ENCODE results near the gene SPNS2.
A peak's percentile ranks its signal among the peaks of the same experiment; 100 is the strongest.

Gene SPNS2

DNA sequence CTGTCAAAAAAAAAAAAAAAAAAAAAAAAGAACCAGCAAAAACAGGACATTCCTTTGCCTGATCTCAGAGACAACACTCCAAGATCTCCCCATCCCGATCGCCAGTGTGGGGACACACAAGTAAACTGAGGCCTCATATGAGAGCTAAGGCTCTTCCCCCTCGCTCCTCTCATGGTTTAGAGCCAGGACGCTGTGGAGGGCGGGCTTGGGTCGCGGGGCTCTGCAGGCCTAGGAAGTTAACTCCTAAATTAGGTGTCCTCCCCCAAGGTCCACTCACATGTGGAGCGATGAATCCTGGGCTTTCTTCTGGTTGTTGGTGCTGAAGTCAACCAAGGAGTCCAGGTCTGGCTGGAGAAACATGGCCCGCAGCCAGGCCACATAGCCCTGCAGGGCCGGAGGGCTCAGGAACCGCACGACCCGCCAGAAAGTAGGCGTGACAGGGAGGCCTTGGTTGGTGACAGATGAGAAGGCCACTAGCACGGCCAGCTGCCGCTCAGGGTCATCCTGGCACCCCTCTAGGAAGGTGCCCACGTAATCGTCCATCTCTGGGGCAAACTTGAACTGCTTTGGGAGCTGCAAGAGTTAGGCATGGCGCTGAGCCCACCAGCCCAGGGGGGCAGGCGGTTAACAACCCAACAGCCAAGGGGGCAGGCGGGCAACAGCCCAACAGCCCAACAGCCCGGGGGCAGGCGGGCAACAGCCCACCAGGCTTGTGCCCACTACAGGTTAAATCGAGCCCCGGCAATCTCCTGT, 51.3 kb downstream of the SPNS2 start:
- DNase-seq (ENCODE audit: low read depth in 3 of 3), result no peak

GRCh38 chr17:4550534-4551039, 51.9 kb downstream of the SPNS2 start:
- DNase-seq (ENCODE audit: low read depth in 3 of 3), result no peak

GRCh38 chr17:4551141-4551540, 52.5 kb downstream of the SPNS2 start:
- no peak for DNase-seq (ENCODE audit: low read depth in 3 of 3)

DNA sequence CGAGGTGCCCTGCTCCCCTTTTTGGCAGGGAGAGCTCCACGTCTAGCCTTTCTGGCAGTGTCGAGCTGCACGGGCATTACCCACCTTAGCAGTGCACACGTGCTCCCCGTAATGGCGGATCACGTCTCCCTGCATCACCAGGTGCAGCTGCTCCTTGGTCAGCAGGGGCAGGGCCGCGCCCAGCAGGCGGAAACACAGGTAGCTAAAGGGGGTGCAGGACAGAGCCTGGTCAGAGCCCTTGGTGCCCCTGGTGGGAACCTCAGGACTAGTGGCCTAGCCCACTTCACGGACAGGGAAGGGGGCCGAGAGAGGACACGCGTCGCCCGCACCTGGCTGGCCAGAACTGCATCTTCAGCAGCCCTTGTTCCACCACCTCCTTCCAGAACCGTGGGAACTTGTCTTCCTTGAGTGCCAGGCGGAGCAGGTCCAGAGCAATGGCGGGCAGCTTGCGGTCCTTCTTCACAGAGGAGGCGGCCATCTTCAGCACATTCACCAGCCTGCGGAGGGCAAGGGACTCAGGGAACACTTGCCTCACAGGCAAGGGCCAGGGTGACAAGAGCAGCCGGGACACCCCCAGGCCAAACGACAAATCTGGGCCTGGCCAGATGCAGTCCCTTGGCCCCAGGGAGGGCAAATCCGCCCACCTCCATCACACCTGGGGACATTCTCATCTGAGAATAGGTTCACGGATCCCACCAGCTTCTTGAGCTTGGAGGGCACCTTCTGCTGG, 53.3 kb downstream of the SPNS2 start:
- DNase-seq (ENCODE audit: low read depth in 3 of 3), result no peak

DNA sequence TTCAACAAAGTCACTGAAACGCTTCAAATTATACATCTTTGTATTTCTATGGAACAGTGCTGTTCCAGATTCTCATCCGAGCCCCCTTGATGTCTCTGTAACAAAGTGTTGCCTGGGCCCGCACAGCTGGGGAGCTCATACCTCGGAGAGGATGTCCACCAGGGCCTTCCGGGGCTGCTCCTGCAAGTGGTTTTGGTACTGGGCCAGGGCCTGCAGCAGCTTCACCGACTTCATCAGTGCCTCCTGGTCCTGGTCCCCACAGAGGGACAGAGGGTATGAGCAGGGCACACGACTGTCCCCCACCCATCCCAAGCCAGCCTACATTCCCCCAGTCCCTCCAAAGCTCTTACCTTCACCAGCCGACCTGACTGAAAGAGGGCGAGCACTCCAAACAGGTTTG, 55.0 kb downstream of the SPNS2 start:
- DNase-seq (ENCODE audit: low read depth in 3 of 3), result no peak

DNA sequence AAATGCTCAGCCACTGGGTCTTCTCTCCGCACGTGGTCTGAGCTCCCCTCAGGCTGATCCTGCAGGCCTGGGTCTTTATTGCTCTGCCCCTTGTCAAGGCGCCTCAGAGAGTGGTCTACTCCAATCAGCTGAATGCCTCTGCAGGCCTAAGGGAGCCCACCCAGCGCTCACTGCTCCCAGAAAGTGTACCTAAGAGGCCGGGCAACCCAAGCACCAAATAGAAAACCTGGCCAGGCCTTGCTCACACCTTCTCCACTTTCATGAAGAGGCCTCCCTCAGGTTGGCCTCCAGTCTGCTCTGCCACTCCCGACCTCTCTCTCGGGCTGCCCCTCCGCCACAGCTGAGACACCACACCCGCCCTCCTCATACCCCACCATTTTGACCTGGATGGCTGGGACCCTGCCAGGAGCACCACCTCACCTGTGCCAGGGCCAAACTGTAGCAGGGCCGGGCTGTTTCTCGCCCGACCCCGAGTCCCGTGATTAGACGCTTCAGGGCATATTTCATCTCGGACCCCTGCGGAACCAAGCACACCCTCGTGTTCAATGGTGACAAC, 55.8 kb downstream of the SPNS2 start:
- DNase-seq (ENCODE audit: low read depth in 3 of 3), result no peak

- peak; percentile 95 to 98 (median 97) for DNase-seq (ENCODE audit: low read depth in 3 of 3)
Observed at GRCh38 chr17:4554997-4555799, 56.5 kb downstream of the SPNS2 start, which contains the start of gene MYBBP1A. Gene MYBBP1A (minus strand): TSS chr17:4555384. CDS start chr17:4555324, 60 bp downstream.

DNA sequence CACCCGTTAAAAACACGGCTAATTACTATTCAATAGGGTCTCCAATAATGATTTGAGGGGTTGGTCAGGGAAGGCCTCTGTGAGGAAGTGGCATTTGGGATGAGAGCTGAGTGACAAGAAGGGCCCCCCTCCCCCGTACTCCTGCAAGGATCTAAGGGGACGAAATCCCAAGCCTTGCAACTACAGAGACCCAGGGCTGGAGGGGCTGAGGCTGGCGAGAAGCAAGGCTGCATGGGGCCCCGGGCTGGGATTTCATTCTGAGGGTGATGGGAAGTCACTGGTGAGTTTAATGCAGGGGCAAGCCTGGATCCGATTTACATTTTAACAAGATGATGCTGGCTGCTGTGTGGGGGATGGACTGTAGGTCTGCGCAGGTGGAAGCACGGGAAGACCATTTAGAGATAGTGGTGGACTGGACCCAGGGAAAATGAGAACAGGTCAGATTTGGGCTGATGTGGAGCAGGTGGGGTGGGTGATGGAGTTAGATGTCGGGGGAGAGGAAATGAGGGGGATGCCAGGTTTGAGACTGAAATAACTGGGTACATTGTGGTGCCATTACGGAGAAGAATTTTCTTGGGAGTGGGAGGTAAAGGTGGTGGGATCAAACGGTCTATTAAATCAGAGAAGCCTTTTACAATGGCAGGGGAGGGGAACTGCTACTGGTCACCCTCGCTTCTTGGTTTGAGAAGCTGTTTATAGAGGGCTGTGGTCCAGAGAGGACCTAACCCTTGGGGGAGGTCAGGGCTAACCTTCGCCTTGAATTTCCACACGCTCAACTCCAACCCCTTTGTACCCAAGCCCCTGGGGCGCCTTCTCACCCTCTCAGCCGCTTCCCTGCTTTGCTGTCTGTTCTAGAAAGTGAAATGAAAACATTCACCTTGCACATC, 57.4 kb downstream of the SPNS2 start:
- DNase-seq (ENCODE audit: low read depth in 3 of 3), result no peak

DNA sequence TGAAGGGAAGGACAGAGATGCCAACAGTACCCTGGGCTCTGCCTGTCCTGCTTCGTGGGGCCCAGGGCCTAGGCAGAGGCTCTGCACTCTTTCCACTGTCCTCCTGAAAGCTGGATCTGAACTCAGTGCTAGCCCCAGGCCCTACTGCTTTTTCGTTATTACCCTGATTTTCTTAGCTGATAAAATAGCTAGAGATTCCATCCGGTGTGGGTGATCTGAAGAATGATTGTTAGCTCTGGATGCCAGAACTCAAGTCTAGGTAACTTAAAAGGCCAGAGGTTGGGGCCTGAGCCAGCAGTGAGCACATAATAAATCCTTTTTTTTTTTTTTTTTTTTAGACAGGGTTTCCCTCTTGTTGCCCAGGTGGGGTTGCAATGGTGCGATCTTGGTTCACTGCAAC, 58.3 kb downstream of the SPNS2 start:
- no peak for DNase-seq (ENCODE audit: low read depth in 3 of 3)

DNA sequence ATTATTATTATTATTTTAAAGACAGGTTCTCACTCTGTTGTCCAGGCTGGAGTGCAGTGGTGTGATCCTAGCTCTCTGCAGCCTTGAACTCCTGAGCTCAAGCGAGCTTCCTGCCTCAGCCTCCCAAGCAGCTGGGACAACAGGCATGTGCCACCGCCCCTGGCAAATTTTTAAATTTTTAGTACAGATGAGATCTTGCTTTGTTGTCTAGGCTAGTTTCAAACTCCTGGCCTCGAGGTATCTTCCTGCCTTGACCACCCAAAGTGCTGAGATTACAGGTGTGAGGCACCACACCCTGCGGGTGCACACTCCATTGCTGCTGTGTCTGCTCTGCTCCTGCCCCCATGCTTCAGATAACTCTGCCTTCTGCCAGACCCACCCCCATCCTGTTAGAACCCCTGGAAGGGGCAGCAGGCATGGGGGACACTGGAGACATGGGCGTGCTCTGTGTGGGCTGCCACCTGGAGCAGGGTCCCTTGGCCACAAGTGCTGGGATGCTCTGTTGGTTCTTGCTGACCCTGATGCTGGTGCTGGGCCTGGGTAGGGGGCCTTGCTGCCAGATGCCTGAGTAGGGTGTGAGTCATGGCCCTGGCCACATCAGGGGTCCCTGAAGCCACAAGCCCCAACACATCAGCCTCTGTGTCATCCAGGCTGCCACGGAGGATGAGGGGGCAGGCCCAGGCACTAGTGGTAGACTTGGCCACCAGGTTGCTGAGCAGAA, 59.1 kb downstream of the SPNS2 start:
- DNase-seq (ENCODE audit: low read depth in 3 of 3), result no peak

DNA sequence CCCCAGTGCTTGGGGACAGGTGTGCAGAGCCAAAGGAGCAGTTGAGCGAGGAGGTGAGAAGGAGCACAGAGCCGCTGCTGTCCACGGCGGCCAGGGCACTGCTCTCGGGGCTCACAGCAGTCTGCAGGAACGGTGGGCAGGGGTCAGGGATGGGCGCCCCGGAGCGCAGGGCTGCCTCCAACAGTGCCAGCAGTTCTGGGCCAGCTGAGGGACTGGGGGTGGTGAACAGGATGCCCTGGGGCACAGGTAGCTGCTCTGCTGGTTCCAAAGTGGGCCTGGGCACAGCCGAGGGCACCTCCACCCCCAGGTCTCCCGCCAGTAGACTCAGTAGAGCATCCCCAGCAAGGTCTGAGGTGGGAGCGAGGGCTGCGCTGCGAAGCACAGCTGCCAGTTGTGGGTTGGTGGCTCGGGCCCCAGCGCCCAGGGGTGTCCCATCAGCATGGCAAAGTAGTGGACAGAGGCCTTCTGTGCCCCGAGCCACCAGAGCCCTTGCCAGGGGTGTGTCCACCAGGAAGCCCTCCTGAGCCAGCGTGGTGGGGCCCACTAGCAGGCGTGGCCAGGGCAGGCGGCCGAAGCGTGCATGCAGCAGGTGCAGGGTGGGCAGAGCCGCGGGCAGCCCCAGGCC, 59.8 kb downstream of the SPNS2 start:
- no peak for DNase-seq (ENCODE audit: low read depth in 3 of 3)

DNA sequence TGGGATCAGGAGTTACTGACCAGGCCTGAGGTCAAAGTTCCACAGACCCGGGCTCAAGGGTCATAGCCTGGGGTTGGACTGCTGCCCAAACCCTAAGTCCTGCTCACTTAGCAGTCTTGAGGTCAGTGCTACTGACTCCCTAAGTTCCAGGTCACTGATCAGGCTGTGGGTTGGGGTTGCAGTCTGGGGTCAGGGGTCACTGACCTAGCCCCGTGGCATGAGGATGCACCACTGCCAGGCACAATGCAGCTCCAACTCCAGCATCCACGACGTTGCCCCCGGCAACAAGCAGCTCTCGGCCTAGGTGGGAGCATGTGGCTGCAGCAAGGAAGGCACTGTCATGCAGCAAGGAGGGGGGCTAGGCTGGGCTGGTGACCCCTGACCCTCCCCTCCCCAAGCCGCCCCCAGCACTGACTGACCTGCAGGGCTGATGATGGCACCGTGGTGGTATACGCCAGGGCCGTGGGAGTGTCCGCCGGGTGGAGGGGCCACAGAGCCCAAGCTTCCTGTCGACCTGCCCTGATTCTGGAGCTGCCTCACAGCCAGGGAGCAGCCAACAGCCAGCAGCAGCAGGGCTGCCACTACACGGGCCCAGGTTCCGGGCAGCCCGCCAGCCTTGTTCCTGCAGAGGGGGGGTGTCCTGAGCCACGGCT, 60.6 kb downstream of the SPNS2 start:
- DNase-seq (ENCODE audit: low read depth in 3 of 3), result no peak

GRCh38 chr17:4559966-4560365, 61.3 kb downstream of the SPNS2 start:
- no peak for DNase-seq (ENCODE audit: low read depth in 3 of 3)

DNA sequence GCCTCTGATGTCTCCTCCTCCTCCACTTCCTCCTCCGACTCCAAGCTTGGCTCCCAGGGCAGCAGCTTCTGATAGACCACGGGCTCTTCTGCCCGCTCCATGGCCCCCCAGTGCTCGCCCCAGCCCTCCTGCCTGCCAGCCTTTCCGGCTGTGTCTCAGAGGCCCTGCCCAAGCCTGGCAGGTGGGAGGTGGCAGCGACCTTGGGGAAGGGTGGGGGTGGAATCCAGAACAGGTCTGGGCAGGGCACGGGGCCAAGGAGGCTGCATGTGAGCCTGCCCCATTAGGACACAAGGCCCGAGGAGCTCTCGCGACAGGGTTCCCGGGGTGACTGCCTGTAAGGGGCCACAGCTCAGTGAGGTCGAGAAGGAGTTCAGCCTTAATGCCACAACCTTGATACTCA, 61.7 kb downstream of the SPNS2 start, which contains the start of gene GGT6:
GGT6 (minus strand) TSS at position 157 of the 400 bp plus-strand sequence; CDS start at position 101, 56 bp downstream.
- DNase-seq (ENCODE audit: low read depth in 3 of 3), result no peak

- no peak for DNase-seq (ENCODE audit: low read depth in 3 of 3)
Observed at GRCh38 chr17:4560837-4561256, 62.2 kb downstream of the SPNS2 start.

DNA sequence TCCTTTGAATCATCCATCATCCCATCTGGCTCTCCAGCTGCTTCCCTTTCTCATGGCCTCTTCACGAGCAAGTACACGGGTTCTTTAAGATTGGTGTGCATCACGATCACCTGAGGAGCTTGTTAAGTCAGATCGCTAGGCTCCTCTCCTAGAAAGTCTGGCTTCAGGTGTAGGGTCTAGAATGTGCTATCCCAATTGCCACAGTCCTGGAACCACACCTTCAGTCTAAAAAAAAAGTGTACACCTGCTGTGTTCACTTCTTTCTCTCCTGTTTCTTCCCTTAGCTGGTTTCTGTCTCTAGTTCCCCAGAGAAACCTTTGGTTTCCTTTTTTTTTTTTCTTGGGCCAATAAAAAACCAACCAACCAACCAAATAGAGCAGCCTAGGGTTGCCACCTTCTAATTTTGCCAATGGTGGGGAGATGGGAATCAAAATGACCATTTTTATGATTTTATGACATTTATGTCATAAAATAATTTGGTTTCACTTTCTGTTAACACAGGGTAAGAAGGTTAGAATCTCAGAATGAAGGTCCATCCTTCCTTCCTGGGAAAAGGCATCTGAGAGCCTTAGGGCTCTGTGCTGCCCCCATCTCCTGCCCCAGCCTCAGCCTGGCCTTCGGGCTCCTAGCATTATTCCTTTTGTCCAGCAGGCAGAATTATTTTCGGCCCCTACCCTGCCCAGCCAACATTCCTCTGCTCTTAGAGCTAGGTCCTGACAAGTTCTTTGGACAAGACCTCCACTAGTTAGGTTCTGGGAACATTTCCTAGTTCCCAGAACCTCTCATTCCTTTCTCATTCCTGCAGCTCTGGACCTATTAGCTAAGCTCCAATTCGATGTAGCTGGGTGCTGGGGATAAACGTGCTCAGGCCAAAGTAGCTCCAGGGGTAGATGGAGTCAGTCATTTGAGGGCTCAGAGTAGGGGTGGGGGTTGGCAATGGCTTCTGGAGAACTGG, 63.6 kb downstream of the SPNS2 start:
- DNase-seq (ENCODE audit: low read depth in 3 of 3), result no peak

GRCh38 chr17:4565209-4566141, 66.8 kb downstream of the SPNS2 start:
- peak in 2 of 3 experiments; percentile 38 to 53 for DNase-seq (ENCODE audit: low read depth in 3 of 3)

Data from stimulated activated CD4-positive, alpha-beta T cell treated with anti-CD3 and anti-CD28 coated beads, TNF-alpha, amount 100 ng/mL, for 24 hours (primary cell).